Liver (tissue), 9 donors: ENCODE data around the gene KCNJ14. TPM values are rescaled to one million over a fixed set of nuclear protein-coding genes. Genes with fewer than 3 reads are reported as not detected.

Experiments
- DNase-seq: peaks from one replicate; pipeline ENCODE4 v3.0.0-alpha.2; 2017; ENCODE audit warnings: low spot score
- H3K27ac ChIP-seq, 2 donors: one replicate each; pipeline ENCODE4 v1.7.0; 2013; ENCODE audit warnings: inconsistent platforms in 2 of 2, low read length in 2 of 2, control low read depth in 1 of 2, low read depth in 1 of 2, mild to moderate bottlenecking in 1 of 2
- H3K27me3 ChIP-seq, 4 donors: one replicate each; pipeline versions ENCODE4 v1.6.1 to v1.7.0; 2013; ENCODE audit warnings: low read length in 3 of 4, inconsistent platforms in 1 of 4, mild to moderate bottlenecking in 1 of 4, moderate library complexity in 1 of 4; ENCODE audit not compliant: control insufficient read depth in 4 of 4, insufficient read depth in 4 of 4
- H3K36me3 ChIP-seq, 4 donors: one replicate each; pipeline versions ENCODE4 v1.6.1 to v1.7.0; 2013; ENCODE audit warnings: low read length in 3 of 4, mild to moderate bottlenecking in 3 of 4, low read depth in 1 of 4, moderate library complexity in 1 of 4; ENCODE audit not compliant: control insufficient read depth in 4 of 4, insufficient read depth in 3 of 4
- H3K4me1 ChIP-seq, 4 donors: one replicate each; pipeline versions ENCODE4 v1.6.1 to v1.7.0; 2013; ENCODE audit warnings: low read length in 3 of 4, mild to moderate bottlenecking in 3 of 4, moderate library complexity in 1 of 4; ENCODE audit not compliant: control insufficient read depth in 4 of 4, insufficient read depth in 4 of 4
- H3K4me3 ChIP-seq, 3 donors: one replicate each; pipeline versions ENCODE4 v1.6.1 to v1.7.0; 2013; ENCODE audit warnings: low read length in 3 of 3, control low read depth in 1 of 3, low read depth in 1 of 3, mild to moderate bottlenecking in 1 of 3
- H3K9ac ChIP-seq, 2 donors: one replicate each; pipeline ENCODE4 v1.7.0; 2013; ENCODE audit warnings: low read length in 2 of 2, mild to moderate bottlenecking in 2 of 2, moderate library complexity in 2 of 2, control low read depth in 1 of 2, low read depth in 1 of 2
- H3K9me3 ChIP-seq, 4 donors: one replicate each; pipeline versions ENCODE4 v1.6.1 to v1.7.0; 2013; ENCODE audit warnings: low read length in 3 of 4; ENCODE audit not compliant: control insufficient read depth in 4 of 4
- EGR1 ChIP-seq, 2 donors: IDR thresholded peaks; 2 replicates each; pipeline ENCODE4 v1.6.1; 2016 to 2018; ENCODE audit warnings: antibody characterized with exemption in 2 of 2, low read depth in 2 of 2
- FOXA2 ChIP-seq: IDR thresholded peaks from 2 replicates; pipeline ENCODE4 v1.6.1; 2016; ENCODE audit warnings: antibody characterized with exemption
- GABPA ChIP-seq, 2 donors: IDR thresholded peaks in 1 of 2; conservative IDR thresholded peaks in 1 of 2; 2 replicates each; pipeline ENCODE4 v1.6.1; 2016; ENCODE audit warnings: antibody characterized with exemption in 2 of 2, mild to moderate bottlenecking in 1 of 2, moderate library complexity in 1 of 2
- HNF4G ChIP-seq: IDR thresholded peaks from 2 replicates; pipeline ENCODE4 v1.6.1; 2016; ENCODE audit warnings: antibody characterized with exemption
- NR2F2 ChIP-seq: IDR thresholded peaks from 2 replicates; pipeline ENCODE4 v1.6.1; 2016; ENCODE audit warnings: antibody characterized with exemption
- RAD21 ChIP-seq, 2 donors: IDR thresholded peaks; 2 replicates each; pipeline ENCODE4 v1.6.1; 2016; ENCODE audit warnings: antibody characterized with exemption in 2 of 2, mild to moderate bottlenecking in 2 of 2
- RXRA ChIP-seq, 2 donors: IDR thresholded peaks; 2 replicates each; pipeline ENCODE4 v1.6.1; 2017 to 2018; ENCODE audit warnings: antibody characterized with exemption in 2 of 2, mild to moderate bottlenecking in 1 of 2
- SP1 ChIP-seq: IDR thresholded peaks from 2 replicates; pipeline ENCODE4 v1.6.1; 2018; ENCODE audit warnings: antibody characterized with exemption, mild to moderate bottlenecking
- TAF1 ChIP-seq: conservative IDR thresholded peaks from 2 replicates; pipeline ENCODE4 v1.6.1; 2016; ENCODE audit warnings: antibody characterized with exemption, mild to moderate bottlenecking
- YY1 ChIP-seq: IDR thresholded peaks from 2 replicates; pipeline ENCODE4 v1.6.1; 2016; ENCODE audit warnings: antibody characterized with exemption, mild to moderate bottlenecking
- WGBS: extraction: QIAGEN DNeasy Blood & Tissue Kit; methylation state at CpG from one replicate; pipeline ENCODE4 v1.1.7; 2013; 5-methylcytosine and 5-hydroxymethylcytosine counted together
- polyA plus RNA-seq, 2 donors: library from polyadenylated mRNA; stranded (reverse) in 1 of 2; unstranded in 1 of 2; fragments of 200-250 nt in 1 of 2; fragments of >200 nt in 1 of 2; fragmentation: Nextera tagmentation in 1 of 2; extraction: Ambion mirVana in 1 of 2; gene quantifications; one replicate each; pipeline versions ENCODE4 v1.2.1 to v1.2.3, GENCODE V29; 2013 to 2015
- total RNA-seq, 2 donors: library from RNA; depleted of rRNA; stranded (reverse); fragments of >200 nt; gene quantifications; one replicate each; pipeline ENCODE4 v1.2.3, GENCODE V29; 2014
- TF ChIP-seq, protein P1 (sequence below): IDR thresholded peaks from 2 replicates; pipeline ENCODE4 v1.6.1; 2016; ENCODE audit warnings: antibody characterized with exemption
- TF ChIP-seq, protein P2 (sequence below): fragments of 150-350 bp; IDR thresholded peaks from 2 replicates; pipeline ENCODE4 v1.5.1; 2017; ENCODE audit warnings: improper control_type of control experiment, low read depth, low read length; ENCODE audit not compliant: missing input control
- TF ChIP-seq, protein P3 (sequence below): IDR thresholded peaks from 2 replicates; pipeline ENCODE4 v1.6.1; 2016; ENCODE audit warnings: antibody characterized with exemption
- TF ChIP-seq, protein P4 (sequence below): IDR thresholded peaks from 2 replicates; pipeline ENCODE4 v1.6.1; 2016; ENCODE audit warnings: antibody characterized with exemption, mild to moderate bottlenecking
- TF ChIP-seq, protein P5 (sequence below): IDR thresholded peaks from 2 replicates; pipeline ENCODE4 v1.6.1; 2016; ENCODE audit warnings: antibody characterized with exemption
- donor health status: healthy.
- donor health status: healthy.
- donor health status: healthy.
- donor health status: healthy.
- donor health status: healthy.

KCNJ14 gene
- total and polyA plus RNA-seq, 4 donors = 0.06 to 0.92 (median 0.17) TPM

DNA sequence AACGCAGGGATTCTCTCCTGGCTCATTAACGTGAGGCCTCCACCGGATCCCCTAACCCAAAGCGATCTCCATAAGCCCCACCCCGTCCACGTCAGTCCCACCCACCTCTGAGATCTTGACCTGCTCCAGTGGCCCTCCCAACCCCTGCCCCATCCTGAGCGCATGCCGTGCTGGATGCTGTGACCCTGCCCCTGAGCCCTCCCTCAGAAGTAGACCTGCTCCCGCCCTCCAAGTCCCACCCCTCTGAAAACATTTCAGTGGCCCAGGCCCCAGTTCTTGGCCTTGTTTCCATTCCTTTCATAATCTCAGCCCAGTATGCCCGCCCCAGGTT is 36.4 kb downstream of the KCNJ14 start:
- TF ChIP-seq HNF4G = no peak
- no peak for TF ChIP-seq RXRA (IDR thresholded peaks at IDR 0.05)
- TF ChIP-seq YY1 = no peak
- TF ChIP-seq, protein P1, sequence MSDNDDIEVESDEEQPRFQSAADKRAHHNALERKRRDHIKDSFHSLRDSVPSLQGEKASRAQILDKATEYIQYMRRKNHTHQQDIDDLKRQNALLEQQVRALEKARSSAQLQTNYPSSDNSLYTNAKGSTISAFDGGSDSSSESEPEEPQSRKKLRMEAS = no peak
- TF ChIP-seq, protein P2, sequence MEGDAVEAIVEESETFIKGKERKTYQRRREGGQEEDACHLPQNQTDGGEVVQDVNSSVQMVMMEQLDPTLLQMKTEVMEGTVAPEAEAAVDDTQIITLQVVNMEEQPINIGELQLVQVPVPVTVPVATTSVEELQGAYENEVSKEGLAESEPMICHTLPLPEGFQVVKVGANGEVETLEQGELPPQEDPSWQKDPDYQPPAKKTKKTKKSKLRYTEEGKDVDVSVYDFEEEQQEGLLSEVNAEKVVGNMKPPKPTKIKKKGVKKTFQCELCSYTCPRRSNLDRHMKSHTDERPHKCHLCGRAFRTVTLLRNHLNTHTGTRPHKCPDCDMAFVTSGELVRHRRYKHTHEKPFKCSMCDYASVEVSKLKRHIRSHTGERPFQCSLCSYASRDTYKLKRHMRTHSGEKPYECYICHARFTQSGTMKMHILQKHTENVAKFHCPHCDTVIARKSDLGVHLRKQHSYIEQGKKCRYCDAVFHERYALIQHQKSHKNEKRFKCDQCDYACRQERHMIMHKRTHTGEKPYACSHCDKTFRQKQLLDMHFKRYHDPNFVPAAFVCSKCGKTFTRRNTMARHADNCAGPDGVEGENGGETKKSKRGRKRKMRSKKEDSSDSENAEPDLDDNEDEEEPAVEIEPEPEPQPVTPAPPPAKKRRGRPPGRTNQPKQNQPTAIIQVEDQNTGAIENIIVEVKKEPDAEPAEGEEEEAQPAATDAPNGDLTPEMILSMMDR = no peak
- TF ChIP-seq FOXA2 = no peak
- TF ChIP-seq, protein P3, sequence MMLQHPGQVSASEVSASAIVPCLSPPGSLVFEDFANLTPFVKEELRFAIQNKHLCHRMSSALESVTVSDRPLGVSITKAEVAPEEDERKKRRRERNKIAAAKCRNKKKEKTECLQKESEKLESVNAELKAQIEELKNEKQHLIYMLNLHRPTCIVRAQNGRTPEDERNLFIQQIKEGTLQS = no peak
- no peak for TF ChIP-seq TAF1
- TF ChIP-seq RAD21 (IDR thresholded peaks at IDR 0.05) = no peak
- no peak for TF ChIP-seq NR2F2
- DNase-seq = no peak
- H3K9me3 ChIP-seq = no peaks in the 10 kb centered on the region
- no peak overlapping the region for H3K27ac ChIP-seq
- no peak overlapping the region for H3K4me3 ChIP-seq
- peaks cover 0 to 2% (median 0%) of the 10 kb centered on the region in 4 donors for H3K4me1 ChIP-seq
- 26% methylated on average over 10 of the region's 10 CpGs for WGBS
- H3K36me3 ChIP-seq = no peaks in the 10 kb centered on the region
- no peak overlapping the region for H3K9ac ChIP-seq
- peaks cover 0 to 2% (median 0%) of the 10 kb centered on the region in 4 donors for H3K27me3 ChIP-seq

DNA sequence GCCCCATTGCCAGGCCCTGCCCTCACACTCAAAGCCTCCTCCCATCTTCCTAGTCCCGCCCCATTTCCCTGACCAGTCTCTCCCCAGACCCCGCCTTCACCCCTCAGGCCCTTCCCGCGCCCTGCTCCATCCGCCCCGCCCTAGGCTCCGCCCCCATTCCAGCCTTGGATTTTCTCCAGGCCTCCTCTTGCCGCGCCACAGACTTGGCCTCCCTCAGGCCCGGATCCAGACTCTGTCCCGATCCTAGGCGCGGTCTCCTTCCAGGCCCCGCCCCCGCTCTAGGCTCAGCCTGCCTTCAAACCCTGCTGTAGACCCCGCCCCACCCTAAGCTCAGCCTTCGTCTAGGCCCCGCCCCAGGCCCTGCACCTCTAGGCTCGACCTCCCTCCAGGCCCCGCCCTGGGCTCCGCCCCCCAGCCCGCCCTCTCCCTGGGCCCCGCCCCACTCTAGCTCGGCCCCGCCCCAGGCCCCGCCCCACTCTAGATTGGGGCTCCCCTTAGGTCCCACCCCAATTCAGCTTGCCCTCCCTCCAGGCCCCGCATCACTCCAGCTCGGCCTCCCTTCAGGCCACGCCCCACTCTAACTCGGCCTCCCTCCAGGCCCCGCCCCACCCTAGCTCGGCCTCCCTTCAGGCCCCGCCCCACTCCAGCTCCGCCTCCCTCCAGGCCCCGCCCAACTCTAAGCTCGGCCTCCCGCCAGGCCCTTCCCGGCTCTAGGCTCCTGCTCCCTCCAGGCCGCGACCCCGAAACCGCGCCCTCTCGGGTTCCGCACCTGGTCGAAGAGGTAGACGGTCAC is 37.7 kb downstream of the KCNJ14 start:
- H3K27ac ChIP-seq = peak overlapping the region; percentile 10 to 46
- peak overlapping the region in 2 of 3 donors; percentile 18 to 52 for H3K4me3 ChIP-seq
- H3K9me3 ChIP-seq = no peaks in the 10 kb centered on the region
- TF ChIP-seq EGR1 (IDR thresholded peaks at IDR 0.05; ENCODE audit: low read depth in 2 of 2) = peak in 1 of 2 donors; percentile 19
- TF ChIP-seq HNF4G = no peak
- peak; percentile 80 for TF ChIP-seq SP1
- H3K27me3 ChIP-seq = peaks cover 0 to 2% (median 0%) of the 10 kb centered on the region in 4 donors
- no peaks in the 10 kb centered on the region for H3K36me3 ChIP-seq
- DNase-seq = peak; percentile 94
- peaks cover 0 to 2% (median 0%) of the 10 kb centered on the region in 4 donors for H3K4me1 ChIP-seq
- 7% methylated on average over 47 of the region's 47 CpGs for WGBS
- no peak overlapping the region for H3K9ac ChIP-seq

DNA sequence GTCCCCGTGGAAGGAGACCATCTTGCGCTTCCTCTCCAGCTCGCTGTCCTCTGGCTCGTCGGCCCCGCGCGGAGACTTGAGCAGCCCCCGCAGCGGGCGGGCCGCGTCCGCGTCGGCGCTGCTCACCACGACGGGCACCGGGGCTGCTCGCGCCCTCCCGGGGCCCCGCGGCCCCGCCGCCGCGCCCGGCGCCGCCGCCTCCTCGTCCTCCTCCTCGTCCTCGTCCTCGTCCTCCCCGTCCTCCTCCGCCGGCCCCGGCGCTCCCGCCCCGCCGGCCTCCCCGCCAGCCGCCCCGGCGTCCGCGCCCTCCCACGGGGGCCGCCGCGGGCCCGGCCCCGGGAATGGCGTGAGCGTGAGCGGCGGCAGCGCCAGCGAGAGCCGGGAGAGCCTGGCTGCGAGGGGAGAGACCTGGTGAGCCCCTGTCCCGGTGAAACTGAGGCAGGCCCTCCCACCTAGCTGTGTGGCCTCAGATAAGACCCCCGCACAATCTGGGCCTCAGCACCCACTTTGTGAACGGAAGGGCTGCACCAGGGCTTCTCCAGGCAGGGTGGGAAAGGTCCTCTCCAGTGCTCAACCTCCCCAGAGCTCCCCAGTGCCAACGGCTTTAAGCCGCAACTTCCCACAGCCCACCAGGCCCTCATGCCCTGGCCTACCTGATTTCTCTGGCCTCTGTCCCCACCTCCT is 38.5 kb downstream of the KCNJ14 start:
- WGBS = 7% methylated on average over 70 of the region's 70 CpGs

More for the DNA sequence above, 38.5 kb downstream of the KCNJ14 start:
- H3K4me3 ChIP-seq = peak overlapping the region in 2 of 3 donors; percentile 18 to 52
- H3K27me3 ChIP-seq = peaks cover 0 to 2% (median 0%) of the 10 kb centered on the region in 4 donors
- no peaks in the 10 kb centered on the region for H3K36me3 ChIP-seq
- H3K9ac ChIP-seq = no peak overlapping the region
- H3K27ac ChIP-seq = peak overlapping the region in 1 of 2 donors; percentile 46
- TF ChIP-seq GABPA (IDR thresholded peaks at IDR 0.05 in 1 of 2, conservative IDR thresholded peaks at IDR 0.05 in 1 of 2) (no peak), YY1 (no peak), EGR1 (IDR thresholded peaks at IDR 0.05; ENCODE audit: low read depth in 2 of 2) (no peak)
- TF ChIP-seq, protein P4, sequence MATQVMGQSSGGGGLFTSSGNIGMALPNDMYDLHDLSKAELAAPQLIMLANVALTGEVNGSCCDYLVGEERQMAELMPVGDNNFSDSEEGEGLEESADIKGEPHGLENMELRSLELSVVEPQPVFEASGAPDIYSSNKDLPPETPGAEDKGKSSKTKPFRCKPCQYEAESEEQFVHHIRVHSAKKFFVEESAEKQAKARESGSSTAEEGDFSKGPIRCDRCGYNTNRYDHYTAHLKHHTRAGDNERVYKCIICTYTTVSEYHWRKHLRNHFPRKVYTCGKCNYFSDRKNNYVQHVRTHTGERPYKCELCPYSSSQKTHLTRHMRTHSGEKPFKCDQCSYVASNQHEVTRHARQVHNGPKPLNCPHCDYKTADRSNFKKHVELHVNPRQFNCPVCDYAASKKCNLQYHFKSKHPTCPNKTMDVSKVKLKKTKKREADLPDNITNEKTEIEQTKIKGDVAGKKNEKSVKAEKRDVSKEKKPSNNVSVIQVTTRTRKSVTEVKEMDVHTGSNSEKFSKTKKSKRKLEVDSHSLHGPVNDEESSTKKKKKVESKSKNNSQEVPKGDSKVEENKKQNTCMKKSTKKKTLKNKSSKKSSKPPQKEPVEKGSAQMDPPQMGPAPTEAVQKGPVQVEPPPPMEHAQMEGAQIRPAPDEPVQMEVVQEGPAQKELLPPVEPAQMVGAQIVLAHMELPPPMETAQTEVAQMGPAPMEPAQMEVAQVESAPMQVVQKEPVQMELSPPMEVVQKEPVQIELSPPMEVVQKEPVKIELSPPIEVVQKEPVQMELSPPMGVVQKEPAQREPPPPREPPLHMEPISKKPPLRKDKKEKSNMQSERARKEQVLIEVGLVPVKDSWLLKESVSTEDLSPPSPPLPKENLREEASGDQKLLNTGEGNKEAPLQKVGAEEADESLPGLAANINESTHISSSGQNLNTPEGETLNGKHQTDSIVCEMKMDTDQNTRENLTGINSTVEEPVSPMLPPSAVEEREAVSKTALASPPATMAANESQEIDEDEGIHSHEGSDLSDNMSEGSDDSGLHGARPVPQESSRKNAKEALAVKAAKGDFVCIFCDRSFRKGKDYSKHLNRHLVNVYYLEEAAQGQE = no peak
- TF ChIP-seq, protein P5, sequence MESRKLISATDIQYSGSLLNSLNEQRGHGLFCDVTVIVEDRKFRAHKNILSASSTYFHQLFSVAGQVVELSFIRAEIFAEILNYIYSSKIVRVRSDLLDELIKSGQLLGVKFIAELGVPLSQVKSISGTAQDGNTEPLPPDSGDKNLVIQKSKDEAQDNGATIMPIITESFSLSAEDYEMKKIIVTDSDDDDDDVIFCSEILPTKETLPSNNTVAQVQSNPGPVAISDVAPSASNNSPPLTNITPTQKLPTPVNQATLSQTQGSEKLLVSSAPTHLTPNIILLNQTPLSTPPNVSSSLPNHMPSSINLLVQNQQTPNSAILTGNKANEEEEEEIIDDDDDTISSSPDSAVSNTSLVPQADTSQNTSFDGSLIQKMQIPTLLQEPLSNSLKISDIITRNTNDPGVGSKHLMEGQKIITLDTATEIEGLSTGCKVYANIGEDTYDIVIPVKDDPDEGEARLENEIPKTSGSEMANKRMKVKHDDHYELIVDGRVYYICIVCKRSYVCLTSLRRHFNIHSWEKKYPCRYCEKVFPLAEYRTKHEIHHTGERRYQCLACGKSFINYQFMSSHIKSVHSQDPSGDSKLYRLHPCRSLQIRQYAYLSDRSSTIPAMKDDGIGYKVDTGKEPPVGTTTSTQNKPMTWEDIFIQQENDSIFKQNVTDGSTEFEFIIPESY = no peak
- DNase-seq = no peak
- H3K4me1 ChIP-seq = peaks cover 0 to 2% (median 0%) of the 10 kb centered on the region in 4 donors
- no peaks in the 10 kb centered on the region for H3K9me3 ChIP-seq
